Large intestine (tissue), 3 donors: ENCODE data around the gene TAOK3. TPM values are rescaled to one million over a fixed set of nuclear protein-coding genes. Genes with fewer than 3 reads are reported as not detected.
"Not testable (repeated sequence)": the region's sequence is repeated elsewhere in the genome, so short reads cannot be mapped to it uniquely, and the experiment has no call there.

ENCODE experiments used
- DNase-seq, 2 donors: peaks; one replicate each; pipeline versions ENCODE4 v3.0.0 to v3.0.0-alpha.2; 2013
- H3K27ac ChIP-seq: one replicate; pipeline ENCODE4 v1.5.1; 2013; ENCODE audit warnings: low read length
- H3K27me3 ChIP-seq: 2 replicates; pipeline ENCODE4 v1.6.1; 2013; ENCODE audit warnings: low read length; ENCODE audit not compliant: control insufficient read depth, insufficient read depth
- H3K36me3 ChIP-seq: 2 replicates; pipeline ENCODE4 v1.6.1; 2013; ENCODE audit warnings: low read length; ENCODE audit not compliant: control insufficient read depth, insufficient read depth
- H3K4me1 ChIP-seq: one replicate; pipeline ENCODE4 v1.6.1; 2013; ENCODE audit warnings: low read length; ENCODE audit not compliant: control insufficient read depth, insufficient read depth
- H3K4me3 ChIP-seq: one replicate; pipeline ENCODE4 v1.5.1; 2013; ENCODE audit warnings: low read length
- H3K9me3 ChIP-seq: one replicate; pipeline ENCODE4 v1.6.1; 2013; ENCODE audit warnings: mild to moderate bottlenecking, low read depth, low read length, moderate library complexity; ENCODE audit not compliant: control insufficient read depth
- WGBS: methylation state at CpG from one replicate; pipeline ENCODE4 v1.1.5; 2013; ENCODE audit warnings: low lambda C conversion rate; ENCODE audit not compliant: insufficient coverage; 5-methylcytosine and 5-hydroxymethylcytosine counted together
- polyA plus RNA-seq: library from polyadenylated mRNA; unstranded; fragments of 120-200 nt; gene quantifications from one replicate; pipeline ENCODE4 v1.2.1, GENCODE V29; 2013

Gene TAOK3
- polyA plus RNA-seq, 1 donor, result 44.7 TPM

DNA sequence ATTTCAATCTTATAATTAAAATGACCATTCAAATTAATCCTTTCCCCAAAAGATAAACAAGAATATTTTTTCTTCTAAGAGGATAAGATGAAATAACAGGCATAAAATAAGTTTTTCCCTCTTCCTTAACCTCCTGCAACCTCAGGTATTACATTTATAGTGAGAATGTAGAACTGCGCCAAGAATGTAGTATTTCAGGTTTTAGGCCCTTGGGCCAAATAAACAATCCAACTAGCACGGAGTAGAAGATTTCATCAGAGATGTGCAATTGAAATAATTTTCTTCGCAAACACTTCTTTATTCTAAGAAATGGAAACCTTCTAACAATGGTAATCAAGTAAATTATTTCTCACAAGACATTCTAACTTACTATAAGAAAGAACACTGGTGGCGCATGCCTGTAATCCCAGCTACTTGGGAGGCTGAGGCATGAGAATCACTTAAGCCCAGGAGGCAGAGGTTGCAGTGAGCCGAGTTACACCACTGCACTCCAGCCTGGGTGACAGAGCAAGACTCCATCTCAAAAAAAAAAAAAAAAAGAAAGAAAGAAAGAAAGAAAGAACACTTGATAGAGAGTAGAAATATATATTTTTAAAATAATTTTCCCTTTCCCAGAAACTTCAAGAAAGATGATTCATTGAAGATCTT, 100.8 kb downstream of the TAOK3 start:
- no peak overlapping the region for H3K27ac ChIP-seq
- no peak for DNase-seq
- no peak overlapping the region for H3K4me3 ChIP-seq
- WGBS, result 80% methylated on average over 1 of the region's 5 CpGs
- no peaks in the 10 kb centered on the region for H3K4me1 ChIP-seq
- no peaks in the 10 kb centered on the region for H3K36me3 ChIP-seq
- H3K9me3 ChIP-seq, result no peaks in the 10 kb centered on the region
- no peaks in the 10 kb centered on the region for H3K27me3 ChIP-seq

DNA sequence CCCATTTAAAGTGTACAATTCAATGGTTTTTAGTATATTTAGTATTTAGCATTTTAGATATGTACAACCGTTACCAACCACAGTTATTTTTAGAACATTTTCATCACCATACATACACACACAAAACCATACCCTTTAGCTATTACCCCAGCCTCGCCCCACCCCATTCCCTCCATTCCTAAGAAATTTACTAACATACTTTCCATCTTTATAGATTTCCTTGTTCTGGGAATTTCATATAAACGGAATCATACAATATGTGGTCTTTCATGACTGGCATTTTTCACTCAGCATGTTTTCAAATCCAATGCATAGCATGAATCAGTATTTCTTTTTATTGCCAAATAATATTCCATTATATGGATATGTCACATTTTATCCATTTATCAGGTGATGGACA, 101.5 kb downstream of the TAOK3 start:
- Histone ChIP-seq H3K36me3 (no peaks in the 10 kb centered on the region), H3K4me1 (no peaks in the 10 kb centered on the region), H3K9me3 (no peaks in the 10 kb centered on the region), H3K4me3 (no peak overlapping the region), H3K27me3 (no peaks in the 10 kb centered on the region), H3K27ac (no peak overlapping the region)
- WGBS, result 100% methylated on average over 3 of the region's 3 CpGs
- no peak for DNase-seq

DNA sequence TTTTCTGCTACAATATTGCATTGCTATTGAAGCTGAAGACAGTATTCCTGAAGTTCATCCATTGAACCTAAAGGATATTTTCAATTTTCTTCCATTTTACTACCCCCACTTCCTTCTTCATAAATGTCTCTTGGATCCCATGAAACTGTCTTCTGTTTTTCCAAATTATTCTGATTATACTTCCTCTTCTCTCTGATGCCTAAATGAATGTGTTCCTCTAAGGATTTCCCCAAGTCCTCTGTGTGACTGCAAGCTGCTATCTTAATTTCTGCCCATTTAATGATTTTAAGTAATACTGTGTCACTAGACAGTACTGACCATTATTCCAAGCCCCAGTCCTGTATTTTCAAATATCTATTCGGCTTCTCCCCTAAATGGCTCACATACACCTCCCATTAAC, 102.9 kb downstream of the TAOK3 start:
- Histone ChIP-seq H3K27ac (no peak overlapping the region), H3K4me3 (no peak overlapping the region), H3K36me3 (no peaks in the 10 kb centered on the region), H3K27me3 (no peaks in the 10 kb centered on the region), H3K9me3 (no peaks in the 10 kb centered on the region), H3K4me1 (no peaks in the 10 kb centered on the region)
- DNase-seq, result no peak
- WGBS, result 100% methylated on average over 1 of the region's 1 CpG

DNA sequence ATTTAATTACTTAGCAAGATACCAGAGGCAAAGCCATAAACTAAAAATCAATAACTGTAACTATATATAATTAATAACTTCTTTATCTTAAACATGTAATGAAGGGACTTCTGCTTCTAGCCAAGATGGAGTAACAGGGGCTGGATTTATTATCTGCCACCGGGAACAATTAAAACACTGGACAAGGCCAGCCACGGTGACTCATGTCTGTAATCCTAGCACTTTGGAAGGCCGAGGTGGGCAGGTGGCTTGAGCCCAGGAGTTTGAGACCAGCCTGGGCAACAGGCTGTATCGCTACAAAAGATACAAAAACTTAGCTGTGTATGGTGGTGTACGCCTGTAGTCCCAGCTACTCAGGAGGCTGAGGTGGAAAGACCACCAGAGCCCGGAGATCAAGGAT, 113.6 kb downstream of the TAOK3 start:
- Histone ChIP-seq H3K4me3 (no peak overlapping the region), H3K4me1 (no peaks in the 10 kb centered on the region), H3K9me3 (no peaks in the 10 kb centered on the region), H3K27ac (no peak overlapping the region), H3K27me3 (no peaks in the 10 kb centered on the region), H3K36me3 (peaks cover 12% of the 10 kb centered on the region)
- no peak for DNase-seq
- WGBS, result no CpG with 5 or more reads among the region's 6 CpGs

DNA sequence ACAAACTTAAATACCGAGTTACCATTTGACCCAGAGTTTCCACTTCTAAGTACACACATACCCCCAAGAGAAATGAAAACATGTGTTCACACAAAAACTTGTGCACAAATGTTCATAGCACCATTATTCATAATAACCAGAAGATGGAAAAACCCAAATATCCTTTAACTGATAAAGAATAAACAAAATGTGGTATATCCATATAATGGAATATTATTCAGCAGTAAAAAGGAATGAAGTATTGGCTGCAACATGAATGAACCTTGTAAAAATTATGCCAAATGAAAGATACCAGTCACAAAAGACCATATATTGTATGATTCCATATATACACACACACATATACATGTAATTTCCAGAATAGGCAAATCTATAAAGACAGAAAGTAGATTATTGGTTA, 116.4 kb downstream of the TAOK3 start:
- Histone ChIP-seq H3K4me1 (no peaks in the 10 kb centered on the region), H3K27me3 (no peaks in the 10 kb centered on the region), H3K27ac (no peak overlapping the region), H3K36me3 (peaks cover 8% of the 10 kb centered on the region), H3K4me3 (no peak overlapping the region), H3K9me3 (no peaks in the 10 kb centered on the region)
- no CpG with 5 or more reads among the region's 1 CpG for WGBS
- no peak for DNase-seq

DNA sequence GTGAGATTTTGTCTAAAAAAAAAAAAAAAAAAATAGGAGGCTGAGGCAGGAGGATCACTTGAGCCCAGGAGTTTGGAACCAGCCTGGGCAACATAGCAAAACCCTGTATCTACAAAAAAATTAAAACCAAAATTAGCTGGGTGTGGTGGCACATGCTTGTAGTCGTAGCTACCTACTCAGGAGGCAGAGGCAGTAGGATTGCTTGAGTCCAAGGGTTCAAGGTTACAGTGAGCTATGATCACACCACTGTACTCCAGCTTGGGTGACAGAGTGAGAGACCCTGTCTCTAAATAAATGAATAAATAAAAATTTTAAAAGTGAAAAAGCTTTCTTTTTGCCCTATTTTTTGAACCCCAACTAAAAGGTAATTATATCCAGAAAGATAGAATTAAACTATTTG, 123.2 kb downstream of the TAOK3 start:
- H3K27ac ChIP-seq, result no peak overlapping the region
- DNase-seq, result no peak
- H3K4me3 ChIP-seq, result no peak overlapping the region
- no CpG with 5 or more reads among the region's 1 CpG for WGBS
- H3K4me1 ChIP-seq, result no peaks in the 10 kb centered on the region
- H3K36me3 ChIP-seq, result peaks cover 2% of the 10 kb centered on the region
- H3K27me3 ChIP-seq, result no peaks in the 10 kb centered on the region
- no peaks in the 10 kb centered on the region for H3K9me3 ChIP-seq

DNA sequence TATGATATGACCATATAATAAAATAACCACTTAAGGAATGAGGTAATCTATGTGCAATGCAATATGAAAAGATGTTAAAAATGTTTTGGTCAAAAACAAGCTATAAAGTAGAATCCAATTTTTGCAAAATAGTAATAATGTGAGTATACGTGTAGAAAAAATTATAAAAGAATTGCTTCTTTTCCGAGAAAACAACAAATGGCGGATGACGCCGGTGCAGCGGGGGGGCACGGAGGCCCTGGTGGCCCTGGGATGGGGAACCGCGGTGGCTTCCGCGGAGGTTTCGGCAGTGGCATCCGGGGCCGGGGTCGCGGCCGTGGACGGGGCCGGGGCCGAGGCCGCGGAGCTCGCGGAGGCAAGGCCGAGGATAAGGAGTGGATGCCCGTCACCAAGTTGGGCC, 126.8 kb downstream of the TAOK3 start:
- not testable (repeated sequence) for H3K27ac ChIP-seq, H3K4me3 ChIP-seq, H3K9me3 ChIP-seq, H3K36me3 ChIP-seq, DNase-seq, H3K27me3 ChIP-seq, H3K4me1 ChIP-seq
- 97% methylated on average over 5 of the region's 26 CpGs for WGBS

DNA sequence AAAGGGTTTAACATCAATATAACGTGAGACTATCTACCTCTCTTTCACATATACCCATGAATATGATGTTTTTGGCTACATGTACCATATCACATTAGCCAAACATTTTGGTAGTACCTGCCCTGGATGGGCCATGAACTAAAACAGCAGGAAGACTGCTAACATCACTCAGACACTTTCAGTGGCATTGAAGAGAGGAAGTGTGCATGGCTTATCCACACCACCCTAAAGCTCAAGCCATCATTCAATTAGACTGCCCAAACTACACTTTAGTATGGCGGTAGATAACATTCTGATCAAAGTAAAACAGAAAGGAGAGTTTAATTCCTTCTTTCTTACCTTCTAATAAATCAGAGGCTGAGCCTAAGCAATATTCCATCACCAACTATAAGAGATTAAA, 133.8 kb downstream of the TAOK3 start:
- DNase-seq, result no peak
- no peaks in the 10 kb centered on the region for H3K27me3 ChIP-seq
- peaks cover 24% of the 10 kb centered on the region for H3K36me3 ChIP-seq
- H3K9me3 ChIP-seq, result no peaks in the 10 kb centered on the region
- H3K27ac ChIP-seq, result no peak overlapping the region
- whole genome bisulfite sequencing, result 100% methylated on average over 2 of the region's 2 CpGs
- H3K4me1 ChIP-seq, result no peaks in the 10 kb centered on the region
- no peak overlapping the region for H3K4me3 ChIP-seq

DNA sequence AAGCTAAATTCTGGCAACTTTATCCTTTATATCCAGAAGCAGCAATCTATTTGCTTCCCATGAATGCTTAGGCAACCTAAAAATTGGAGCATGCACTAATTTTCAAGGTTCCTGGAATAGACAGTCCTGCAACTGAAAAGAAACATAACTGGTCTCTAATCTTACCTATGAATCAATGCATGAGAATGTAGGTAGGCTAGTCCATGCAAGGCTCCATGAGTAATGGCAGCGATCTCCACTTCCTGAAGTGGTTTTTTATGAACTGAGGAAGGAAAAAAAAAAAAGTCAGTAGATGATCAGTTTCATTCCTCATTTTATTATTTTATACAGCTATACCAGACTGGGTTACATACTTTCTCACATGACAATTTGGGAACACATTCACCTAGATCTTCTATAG, 134.8 kb downstream of the TAOK3 start:
- WGBS, result 100% methylated on average over 1 of the region's 1 CpG
- Histone ChIP-seq H3K27me3 (no peaks in the 10 kb centered on the region), H3K9me3 (no peaks in the 10 kb centered on the region), H3K27ac (no peak overlapping the region), H3K36me3 (peaks cover 23% of the 10 kb centered on the region), H3K4me1 (no peaks in the 10 kb centered on the region), H3K4me3 (no peak overlapping the region)
- DNase-seq, result no peak

DNA sequence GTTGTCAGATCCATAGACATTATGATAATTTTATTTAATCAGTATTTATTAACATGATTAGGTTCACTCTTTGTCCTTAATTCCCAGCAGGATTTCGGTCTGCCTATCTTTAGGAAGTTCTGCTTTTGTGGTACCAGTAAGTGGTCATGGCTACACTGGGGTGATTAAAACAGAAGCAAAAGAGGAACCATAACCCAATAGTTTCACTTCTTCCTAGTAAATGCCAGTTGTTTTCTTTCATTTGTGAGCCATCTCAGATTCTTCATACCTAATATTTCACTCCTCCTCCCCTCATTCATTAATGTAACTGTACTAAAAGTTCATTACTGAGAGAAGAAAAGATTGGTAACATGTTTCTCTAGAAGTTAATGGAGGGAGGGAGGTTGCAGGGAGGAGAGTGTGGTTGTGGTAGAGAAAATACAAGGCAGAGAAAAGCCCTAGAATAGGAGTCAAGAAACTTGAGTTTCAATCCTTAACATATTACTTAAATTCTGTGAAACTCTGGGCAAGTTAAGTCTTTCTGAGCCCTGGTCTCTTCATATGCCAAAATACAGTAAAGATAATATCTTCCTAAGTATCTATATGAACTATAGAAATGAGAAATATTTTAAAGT, 135.5 kb downstream of the TAOK3 start:
- Histone ChIP-seq H3K27ac (no peak overlapping the region), H3K36me3 (peaks cover 25% of the 10 kb centered on the region)
- no peak for DNase-seq

DNA sequence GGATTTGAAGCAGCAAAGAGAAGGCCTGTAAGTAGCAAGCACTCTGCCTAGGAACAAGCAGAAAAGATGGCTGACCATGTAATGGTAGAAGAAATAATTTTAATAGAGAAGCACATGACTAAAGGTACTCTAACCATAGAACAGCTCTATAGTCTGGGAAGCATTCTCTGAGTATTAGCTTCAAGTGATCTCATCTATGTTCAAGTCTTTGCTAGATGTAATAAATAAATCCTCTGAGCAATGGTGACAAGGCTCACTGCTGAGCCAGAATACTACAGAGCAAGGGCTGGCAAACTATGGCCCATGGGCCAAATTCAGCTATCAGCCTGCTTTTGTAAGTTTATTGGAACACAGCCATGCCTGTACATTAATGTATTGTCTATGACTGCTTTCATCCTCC, 152.0 kb downstream of the TAOK3 start:
- Histone ChIP-seq H3K27ac (no peak overlapping the region), H3K4me1 (no peaks in the 10 kb centered on the region)

More for the DNA sequence above, 135.5 kb downstream of the TAOK3 start:
- Histone ChIP-seq H3K4me3 (no peak overlapping the region), H3K9me3 (no peaks in the 10 kb centered on the region), H3K4me1 (no peaks in the 10 kb centered on the region), H3K27me3 (no peaks in the 10 kb centered on the region)
- WGBS, result no CpG with 5 or more reads among the region's 1 CpG

More for the DNA sequence above, 152.0 kb downstream of the TAOK3 start:
- no peak for DNase-seq
- Histone ChIP-seq H3K4me3 (no peak overlapping the region), H3K9me3 (no peaks in the 10 kb centered on the region), H3K36me3 (peaks cover 2% of the 10 kb centered on the region), H3K27me3 (no peaks in the 10 kb centered on the region)
